SH-SY5Y (cell line): ENCODE data around the gene HGS.

ENCODE experiments used
- GATA2 ChIP-seq: IDR thresholded peaks from 2 replicates; pipeline ENCODE4 v1.6.1; 2011; ENCODE audit warnings: mild to moderate bottlenecking, low read depth, low read length
- GATA3 ChIP-seq: IDR thresholded peaks from 2 replicates; pipeline ENCODE4 v1.6.1; 2011; ENCODE audit warnings: low read depth, mild to moderate bottlenecking, low read length, moderate library complexity

Gene HGS

DNA sequence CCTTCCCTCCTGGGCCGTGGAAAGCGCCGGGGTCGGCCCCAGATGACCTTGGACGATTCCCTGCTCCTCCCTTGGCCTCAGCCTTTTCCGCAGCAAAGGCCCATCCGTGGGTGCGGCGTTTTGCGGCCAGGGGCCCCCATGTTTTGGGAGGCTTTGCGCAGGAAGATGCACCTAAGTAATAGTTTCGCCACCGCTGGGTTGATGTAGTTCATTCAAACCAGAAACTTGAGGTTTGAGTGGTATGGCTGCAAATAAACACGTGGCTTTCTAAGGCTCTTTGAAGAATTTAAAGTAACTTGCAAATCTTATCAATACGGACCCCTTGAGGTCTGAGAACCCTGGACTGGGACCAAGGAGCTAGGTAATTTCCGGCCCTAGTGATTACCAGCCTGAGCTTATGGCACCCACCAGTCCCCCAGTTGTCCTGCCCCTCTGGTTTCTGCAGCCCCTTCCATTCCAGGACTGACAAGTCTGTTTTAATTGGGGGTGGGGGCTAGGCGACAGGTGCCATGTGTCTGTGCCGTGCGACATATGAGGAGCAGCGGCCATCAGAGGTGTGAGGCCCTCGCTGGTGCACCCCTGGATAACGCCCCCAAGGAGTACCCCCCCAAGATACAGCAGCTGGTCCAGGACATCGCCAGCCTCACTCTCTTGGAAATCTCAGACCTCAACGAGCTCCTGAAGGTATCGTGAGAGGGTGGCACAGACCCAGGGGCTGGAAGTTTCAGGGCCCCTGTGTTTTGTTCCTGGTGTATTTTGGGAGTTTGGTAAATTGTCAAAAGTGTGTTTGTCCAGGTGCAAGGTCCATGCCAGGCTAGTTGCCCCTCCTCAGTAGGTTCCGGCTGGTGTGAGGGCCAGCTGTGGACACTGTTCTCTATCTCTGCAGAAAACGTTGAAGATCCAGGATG is 20.2 kb downstream of the HGS start:
- no peak for TF ChIP-seq GATA2
- TF ChIP-seq GATA3 = no peak

DNA sequence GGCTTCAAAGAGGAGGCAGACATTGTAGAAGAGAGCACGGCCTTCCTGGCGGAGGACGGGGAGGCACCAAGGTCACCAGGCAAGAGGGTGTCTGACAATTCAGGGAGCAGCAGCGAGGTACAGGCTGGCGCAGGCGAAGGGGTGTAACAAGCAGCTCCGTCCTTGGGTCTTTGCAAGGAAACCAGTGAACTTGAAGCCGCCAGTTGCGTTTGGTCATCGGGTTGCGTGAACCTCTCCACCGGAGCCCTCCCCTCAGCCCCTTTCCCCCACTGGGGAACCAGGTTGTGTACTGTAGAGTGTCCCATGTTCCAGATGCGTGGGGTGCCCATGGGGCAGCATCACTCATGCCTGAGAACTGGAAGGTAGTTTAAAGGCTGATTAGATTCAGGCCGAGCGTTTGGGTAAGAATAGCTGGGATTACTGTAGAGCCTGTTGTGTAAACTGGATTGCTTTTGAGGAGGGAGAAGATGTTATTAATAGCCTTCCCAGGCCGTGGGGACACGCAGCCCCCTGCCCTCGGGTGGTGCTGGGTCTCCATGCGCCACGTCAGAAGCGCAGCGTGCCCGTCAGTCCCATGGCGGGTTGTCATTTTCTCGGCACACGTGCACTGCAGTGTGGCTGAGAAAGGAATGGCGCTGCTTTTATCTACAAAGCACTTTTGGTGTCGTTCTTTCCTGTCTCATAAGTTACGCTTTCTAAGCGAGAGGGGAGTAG is 21.9 kb downstream of the HGS start:
- no peak for TF ChIP-seq GATA3
- no peak for TF ChIP-seq GATA2

DNA sequence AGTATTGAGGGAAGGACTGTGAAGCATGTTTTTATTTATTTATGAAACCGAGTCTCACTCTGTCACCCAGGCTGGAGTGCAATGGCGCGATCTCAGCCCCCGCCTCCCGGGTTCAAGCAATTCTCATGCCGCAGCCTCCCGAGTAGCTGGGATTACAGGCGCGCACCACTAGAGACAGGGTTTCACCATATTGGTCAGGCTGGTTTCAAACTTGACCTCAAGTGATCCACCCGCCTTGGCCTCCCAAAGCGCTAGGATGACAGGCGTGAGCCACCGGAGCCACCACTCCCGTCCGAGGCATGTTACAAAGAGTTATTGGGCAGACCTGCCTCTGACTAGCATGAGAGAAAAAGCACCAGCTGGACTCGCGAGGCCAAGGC is 22.4 kb downstream of the HGS start:
- TF ChIP-seq GATA2 (no peak), GATA3 (no peak)

DNA sequence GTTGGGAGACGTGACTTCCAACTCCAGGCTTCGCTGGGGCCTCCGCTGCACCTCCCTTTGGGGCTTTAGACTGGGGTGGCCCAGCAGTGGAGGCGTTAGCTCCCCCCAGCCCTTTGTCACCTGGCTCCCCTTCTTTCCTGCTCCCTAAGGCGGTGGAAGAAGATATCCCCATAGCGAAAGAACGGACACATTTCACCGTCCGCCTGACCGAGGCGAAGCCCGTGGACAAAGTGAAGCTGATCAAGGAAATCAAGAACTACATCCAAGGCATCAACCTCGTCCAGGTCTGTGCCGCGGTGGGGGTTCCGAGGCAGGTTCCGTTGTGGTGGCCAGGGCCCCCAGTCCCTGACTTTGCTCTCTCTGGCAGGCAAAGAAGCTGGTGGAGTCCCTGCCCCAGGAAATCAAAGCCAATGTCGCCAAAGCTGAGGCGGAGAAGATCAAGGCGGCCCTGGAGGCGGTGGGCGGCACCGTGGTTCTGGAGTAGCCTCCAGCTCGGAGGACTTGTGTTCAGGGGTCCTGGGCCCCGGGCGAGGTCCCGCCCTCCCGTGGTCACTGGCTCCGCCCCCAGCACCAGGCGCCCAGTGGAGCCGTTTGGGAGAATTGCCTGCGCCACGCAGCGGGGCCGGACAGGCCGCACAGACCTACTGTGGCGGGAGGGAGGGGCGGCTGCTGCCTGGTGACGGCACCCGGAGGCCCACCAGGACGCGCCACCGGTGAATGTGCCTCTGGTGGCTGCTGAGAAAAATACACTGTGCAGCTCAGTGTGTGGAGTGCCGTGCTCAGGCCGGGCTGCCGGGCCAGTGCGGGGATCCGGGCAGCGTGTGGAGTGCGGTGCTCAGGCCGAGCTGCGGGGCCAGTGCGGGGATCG is 23.2 kb downstream of the HGS start:
- TF ChIP-seq GATA2 (no peak), GATA3 (no peak)

DNA sequence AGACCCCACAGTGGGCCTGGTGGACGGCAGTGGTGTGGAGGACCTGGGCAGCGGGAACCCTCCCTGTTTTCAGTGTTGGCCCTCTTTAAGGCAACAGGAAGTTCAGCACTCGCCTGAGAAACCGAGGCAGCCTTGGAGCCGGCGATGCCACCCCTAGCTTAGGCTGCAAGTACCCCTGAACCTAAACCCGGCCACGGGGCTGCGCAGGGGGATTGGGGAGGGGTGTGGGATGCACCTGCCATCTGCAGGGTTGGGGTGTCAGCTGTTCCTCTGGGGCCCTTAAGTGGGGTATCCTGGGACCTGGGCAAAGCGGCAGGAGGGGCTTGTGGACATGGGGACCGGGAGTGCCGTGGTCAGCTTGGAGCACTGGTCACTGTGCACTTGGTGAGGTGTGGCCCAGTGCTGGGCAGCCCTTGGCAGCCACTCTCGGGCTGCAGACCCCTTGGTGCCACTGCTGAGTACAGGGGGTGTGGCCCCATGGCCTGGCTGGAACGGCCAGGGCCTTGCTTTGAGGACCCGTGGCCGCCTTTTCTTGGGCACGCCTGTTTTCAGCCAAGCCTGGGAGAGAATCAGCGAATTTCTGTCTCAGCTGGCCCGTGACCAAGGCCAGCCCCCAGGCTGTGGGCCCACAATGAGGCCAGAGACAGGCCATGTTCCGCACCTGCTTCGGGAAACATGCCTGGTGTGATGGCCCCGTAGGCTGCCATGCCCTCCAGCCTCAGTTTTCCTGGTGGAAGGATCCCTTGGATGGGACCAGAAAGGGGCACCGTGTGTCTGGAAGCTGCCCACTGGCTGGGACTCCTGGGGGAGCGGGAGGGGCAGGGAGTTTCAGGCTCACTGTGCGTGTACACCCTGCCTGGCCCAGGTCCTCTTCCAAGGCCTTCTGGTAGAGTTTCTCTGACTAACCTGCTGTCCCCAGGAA is 24.2 kb downstream of the HGS start:
- TF ChIP-seq GATA3 (no peak), GATA2 (no peak)

DNA sequence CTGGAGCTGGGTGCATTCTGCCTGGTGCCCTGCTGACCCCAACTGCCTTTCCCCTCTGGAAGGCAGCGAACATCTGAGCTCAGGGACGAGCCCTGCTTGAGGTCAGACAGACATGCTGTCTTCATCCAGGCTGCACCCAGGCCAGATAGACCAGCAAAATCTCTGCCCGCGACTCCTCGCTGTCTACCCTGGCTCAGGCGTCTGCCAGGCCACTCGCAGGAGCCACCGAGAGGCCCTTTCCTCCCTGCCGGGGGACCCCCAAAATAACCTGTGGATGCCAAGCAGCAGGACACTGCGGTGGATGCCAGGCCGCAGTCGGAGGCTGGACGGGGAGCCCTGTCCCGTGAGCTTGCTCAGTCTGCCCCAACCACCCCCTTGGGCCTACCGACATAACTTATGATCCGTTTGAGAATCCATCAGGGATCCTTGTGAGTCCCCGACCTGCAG is 25.0 kb downstream of the HGS start:
- TF ChIP-seq GATA3 (no peak), GATA2 (no peak)

DNA sequence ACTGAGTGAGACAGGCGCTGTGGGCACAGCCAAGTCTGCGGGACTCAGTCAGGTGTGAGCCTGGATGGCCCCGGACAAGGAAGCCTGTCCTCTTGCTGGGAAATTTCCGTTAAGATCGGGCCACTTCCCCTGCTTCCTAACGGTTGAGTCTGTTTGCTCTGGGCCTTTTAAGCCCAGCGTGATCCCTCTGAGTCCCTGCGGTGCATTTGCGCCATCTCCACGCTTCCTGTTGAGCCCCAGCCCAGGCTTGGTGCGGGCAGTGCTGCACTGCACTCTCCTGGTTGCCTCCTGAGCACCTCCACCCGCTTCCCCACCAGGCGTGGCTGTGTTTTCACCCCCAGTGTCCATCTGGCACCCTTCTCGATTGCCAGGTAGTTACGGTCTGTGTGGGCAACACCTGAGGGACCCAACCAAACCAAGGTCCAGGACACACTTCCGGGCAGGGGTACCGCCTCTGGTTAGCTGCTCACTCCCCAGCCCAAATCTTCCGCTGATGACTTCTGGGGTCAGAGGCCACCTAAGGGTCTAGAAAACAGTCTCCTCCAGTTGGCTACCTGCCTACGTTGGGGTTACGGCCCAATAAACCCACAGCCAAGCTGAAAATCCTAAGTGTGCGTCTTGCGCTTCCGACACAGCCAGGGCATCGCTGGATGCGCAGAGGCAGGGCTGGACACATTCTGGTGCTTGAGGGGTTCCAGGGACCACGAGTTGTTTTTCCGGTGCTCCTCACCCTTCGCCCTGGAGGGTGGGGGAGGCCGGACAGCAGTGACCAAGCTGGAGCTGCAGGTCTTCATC is 26.9 kb downstream of the HGS start:
- TF ChIP-seq GATA3 (no peak), GATA2 (no peak)

DNA sequence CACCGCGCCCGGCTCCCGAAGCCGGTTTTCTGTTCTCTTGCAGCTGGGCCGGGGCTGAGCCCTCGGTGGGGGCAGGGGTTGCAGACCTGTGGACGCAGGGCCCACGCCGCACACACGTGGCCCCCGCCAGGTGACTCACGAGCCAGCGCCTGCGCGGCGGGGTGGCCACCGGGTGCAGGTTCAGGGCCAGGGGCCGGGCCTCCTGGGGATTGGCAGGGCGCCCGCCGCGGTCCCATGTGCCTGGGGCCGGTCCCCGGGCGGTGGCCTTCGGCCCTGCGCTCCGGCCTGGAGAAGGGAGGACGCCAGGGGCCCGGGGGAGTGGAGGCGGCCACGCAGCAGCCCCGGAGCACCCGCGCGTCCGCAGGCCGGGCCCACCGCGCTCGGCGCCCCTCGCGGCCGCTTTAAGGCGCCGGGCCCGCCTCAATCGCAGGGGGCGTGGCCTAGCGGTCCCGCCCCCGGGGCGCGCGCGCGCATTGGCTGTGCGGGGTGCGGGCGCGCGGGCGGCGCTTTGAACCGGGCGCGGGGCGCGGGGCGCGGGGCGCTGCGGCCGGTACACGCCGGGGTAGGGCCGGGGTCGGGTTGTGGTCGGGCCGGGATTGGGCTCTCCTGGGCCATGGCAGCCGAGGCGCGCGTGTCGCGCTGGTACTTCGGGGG is 28.1 kb downstream of the HGS start, which contains the start of gene SLC25A10:
SLC25A10 (plus strand) TSS at position 471 of the 654 bp plus-strand sequence; CDS start at position 614, 143 bp downstream.
- TF ChIP-seq GATA3 = no peak
- TF ChIP-seq GATA2 = no peak

DNA sequence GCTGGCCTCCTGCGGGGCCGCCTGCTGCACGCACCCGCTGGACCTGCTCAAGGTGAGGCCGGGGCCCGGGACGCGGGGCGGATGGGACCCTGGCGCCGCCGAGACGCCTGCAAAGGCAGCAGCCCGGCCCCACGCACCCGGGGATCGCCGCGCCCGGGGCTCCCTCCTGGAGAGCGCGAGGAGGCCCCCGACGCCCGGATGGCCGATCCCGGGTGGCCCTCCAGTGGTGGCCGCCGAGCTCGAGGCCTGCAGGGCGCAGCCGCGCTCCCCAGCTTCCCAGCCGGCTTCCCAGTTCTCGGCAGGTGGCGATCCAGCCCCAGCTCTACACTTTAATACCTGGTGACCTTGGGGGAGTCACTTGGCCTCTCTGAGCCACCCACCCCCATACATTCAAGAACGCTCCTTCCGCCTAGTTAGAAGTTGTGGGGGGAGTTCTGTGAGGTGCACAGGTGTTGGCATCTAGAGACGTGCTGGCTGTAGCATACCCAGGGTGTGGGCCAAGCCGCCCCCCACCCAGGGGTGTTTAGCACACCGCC is 28.7 kb downstream of the HGS start:
- TF ChIP-seq GATA3 = no peak
- TF ChIP-seq GATA2 = no peak

DNA sequence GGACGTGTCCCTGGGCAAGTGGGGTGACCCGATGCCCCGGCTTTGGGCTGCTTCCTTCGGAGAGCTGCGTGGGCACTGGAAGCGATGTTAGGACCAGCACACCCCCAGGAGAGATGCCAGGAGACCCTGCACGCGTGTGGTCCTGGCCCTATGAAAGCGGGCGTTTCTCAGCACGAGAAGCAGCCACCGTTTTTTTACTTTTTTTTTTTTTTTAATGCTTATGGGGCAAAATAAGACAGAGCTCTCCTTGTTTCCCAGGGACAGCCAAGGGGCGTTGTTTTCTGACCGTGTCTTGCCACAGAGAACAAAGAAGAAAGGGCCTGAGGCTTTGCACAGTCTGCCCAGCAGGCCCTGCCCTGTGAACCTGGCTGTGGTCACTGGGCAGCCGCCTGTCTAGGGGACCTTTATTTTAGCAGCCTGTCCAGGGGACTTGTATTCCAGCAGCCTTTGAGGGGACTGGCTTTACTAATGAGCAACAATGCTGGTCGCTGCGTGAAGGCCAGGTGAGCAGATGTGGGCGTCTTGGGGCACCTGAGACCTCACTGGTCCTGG is 29.3 kb downstream of the HGS start:
- TF ChIP-seq GATA2 (no peak), GATA3 (no peak)

DNA sequence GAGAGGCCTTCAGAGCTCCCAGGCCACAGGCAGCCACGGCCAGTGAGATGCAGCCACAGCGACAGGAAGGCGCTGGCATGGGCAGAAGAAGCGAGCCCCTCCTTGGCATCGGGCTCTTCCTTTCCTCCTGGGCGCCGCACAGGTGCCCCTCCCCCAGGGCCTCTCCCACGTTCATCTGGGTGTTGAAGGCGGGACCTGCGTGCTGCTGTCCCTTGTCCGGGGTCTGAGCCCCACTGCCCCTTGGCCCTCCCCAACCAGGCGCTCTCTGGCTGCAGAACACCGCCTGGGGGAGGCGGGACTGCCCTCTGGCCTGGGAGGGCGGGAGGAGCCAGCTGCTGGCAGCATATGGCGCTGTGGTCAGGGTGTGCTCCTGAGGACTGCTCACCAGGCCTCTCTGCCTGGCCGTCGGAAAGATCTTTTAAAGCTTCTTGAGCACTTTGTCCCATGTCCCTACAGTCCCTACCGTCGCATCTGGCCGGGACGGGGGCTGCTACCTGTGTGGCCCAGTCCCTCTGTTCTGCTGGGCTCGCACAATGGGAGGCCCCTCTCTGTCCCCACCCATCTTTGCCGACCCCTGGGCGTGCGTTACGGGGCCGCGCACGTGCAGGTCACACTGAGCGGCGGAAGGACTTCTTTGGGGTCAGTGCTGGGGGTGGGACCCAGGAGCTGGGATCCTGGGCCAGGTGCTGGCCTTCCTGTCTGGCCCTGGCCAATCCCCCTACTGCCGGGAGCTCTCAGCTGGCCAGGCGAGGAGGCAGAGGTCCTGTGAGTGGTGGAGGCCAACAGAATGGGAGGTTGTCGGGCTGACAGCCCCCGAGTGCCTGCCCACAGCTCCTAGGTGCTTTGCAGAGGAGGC is 30.0 kb downstream of the HGS start:
- TF ChIP-seq GATA2 = no peak
- no peak for TF ChIP-seq GATA3
